T-helper 2 cell (primary cell): Measurements from ENCODE around the gene CPED1.
"Not testable (repeated sequence)": the region's sequence is repeated elsewhere in the genome, so short reads cannot be mapped to it uniquely, and the experiment has no call there.

Experiments used
- DNase-seq, 5 experiments: peaks; one replicate each; pipeline versions ENCODE4 v3.0.0 to v3.0.0-alpha.2; 2012 to 2022

Gene CPED1

DNA sequence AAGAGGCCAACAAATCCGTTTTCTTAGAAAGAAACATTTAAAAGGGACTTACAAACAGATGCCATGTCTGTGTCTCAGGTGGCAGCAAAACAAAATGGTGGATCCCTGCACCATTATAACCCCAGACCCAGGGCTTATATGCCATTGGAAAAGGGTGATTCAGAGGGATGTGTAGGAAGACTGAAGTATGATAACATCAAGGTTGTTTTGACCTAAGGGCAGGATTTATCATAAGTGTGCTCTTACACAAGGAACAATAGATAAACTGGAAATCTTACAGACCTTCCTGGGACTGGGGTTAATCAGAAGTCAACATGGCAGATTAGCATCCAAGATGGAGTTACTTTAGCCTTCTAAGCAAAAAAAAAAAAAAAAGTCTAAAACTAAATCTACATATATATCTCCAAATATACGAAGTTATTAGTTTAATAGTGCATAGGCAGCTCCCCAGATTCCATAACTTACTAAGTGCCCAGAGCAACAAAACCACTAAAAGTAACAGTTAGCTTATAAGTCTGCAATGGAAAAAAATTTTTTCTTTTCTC lies 306.0 kb downstream of the CPED1 start:
- DNase-seq, result no peak

DNA sequence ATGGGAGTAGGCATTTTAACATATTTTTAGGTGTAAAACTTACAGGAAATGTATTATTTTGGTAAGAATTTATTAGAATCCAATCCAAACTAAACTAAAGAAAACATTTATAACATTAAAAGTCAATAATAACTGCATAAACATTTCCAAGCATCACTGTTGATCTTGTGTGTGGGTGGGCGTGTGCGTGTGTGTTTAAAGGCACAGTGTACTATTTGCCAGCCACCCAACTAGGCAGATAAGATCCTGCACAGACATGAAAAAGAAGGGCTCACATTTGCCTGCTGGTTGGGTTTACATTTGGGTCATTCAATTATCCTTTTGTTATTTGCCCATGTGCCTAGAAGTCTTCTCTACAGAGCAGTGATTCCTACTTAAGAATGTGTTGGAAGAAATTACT lies 309.3 kb downstream of the CPED1 start:
- no peak for DNase-seq

DNA sequence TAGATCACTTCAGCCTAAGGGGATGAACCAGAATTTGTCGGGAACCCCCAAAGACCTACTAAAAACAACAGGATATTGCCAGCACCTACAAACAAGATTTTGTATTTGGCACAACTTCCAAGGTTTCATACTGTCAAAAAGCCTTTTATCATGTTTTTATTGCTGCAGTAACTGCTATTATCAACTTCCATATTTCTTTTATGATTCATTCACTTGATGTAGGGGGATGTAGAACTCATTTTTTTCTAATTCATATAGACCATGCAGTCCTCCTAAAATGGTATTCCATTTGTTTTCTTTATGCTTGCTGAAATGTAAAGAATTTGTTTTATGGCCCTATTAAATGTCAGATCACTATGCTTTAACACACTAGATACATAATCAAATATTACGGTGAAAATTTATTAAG lies 310.3 kb downstream of the CPED1 start:
- no peak for DNase-seq

DNA sequence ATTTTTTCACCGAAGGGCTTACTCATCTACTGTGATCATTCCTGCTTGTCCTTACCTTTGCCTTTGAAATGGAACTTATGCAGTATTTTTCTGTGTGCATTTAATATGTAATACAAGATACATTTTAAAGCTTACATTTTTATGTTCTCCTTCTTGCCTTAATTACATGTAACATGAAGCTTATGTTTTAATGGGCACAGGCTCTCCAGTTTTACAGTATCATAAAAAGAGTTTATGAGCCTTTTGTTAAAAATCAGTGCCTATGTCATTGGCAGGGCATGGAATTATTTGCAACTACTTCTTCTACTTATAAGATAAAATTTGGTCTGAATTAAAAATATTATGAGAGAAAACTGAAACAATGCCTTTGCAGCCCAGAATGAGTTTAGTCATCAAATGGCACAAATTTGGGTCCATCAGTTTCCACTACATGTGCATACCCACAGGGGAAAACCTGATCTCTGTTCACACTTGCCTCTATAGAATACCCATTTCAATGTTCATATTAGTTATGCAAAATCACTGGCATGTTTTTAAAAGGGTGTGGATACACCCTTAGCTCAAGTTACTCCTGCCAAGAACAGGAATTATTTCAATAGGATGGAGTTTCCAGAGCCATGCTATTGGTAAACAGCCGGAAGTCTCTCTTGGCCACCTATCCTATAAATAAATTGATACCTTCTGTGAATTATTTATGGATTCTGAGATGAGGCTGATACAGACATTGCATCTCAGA lies 312.3 kb downstream of the CPED1 start:
- DNase-seq, result no peak

DNA sequence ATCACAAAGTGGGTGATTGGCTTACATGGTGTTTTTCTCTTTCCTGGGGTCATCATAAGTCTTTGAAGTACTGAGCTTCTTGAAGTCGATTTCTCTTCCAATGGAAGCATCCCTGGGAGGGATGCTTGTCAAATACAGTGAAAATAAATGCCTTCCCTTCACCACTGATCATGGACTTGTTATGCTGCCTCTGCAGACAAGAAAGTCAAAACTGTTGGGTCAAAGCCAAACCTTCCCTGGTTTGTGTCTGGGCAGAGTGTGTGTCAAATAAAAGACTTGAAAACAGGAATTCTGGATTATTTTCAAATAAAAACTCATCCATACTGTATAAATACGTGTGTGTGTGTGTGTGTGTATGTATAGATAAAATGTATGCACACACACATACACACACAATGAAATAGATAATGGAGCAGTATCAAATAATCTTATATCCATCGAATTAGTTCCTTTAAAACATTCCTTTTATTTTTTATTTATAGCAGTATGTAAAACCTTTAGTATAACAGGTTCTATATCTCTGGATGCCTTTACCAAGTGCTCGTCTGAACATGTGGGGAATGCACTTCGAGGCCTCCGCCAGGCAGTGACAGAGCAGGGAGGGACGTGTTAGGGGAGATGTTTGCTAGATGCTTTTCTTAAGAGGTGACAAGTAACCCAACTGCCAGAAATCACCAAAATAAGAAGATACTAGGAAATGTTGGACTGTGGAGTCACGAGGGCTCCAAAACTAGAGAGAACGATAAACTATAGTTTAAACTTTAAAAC lies 313.1 kb downstream of the CPED1 start:
- no peak for DNase-seq

DNA sequence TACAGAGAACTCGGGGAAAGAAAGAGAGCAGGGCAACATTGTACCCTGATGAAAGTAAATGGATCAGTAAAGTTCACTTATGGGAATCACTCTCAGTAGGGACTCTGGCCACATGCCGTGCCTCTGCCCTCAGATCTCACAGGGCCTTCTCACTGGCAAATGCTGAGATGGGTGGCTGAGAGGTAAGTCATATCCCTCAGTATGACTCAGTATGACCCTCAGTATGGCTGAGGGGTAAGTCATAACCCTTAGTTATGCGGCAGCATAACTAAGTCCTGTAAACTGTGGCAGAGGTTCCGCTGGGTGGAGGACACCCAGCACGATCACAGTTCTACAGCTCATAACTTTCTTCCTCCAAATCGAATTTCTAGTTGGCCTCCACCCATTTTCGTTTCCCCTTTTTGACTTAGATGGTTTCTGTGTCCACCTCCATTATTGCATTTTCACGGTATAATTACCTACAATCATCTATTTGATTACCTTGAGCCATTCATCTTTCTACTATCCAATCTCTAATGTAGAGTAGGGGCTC lies 313.8 kb downstream of the CPED1 start:
- DNase-seq, result no peak

DNA sequence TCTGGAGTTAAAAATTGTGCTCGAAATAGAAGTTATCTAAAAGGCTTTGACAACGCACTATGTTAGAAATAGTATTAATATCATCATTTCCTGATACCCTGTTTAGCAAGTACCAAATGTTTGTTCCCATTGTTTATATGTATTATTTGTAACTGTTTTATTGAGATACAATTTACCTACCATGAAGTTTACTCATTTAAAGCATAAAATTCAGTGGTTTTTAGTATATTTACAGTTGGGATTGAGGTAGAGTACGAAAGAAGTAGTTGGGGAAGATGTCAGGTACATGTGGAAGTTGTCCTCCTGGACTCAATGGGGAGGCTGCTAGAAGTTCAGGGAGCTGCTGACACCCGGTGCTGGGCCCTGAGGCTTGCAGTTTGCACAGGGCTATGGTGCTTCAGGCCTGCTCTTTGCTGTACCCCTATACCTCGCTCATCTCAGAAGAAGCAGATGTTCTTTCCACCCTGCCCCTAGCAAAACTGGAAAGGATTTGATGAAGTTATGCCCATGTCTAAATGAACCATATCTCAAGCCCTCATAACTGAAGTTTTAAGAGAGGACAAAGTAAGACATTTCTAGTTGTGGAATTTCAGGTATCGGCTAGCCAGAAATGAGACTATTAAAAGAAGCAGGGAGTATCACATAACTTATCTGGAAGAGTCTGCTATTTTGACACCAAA lies 315.1 kb downstream of the CPED1 start:
- DNase-seq, result no peak

DNA sequence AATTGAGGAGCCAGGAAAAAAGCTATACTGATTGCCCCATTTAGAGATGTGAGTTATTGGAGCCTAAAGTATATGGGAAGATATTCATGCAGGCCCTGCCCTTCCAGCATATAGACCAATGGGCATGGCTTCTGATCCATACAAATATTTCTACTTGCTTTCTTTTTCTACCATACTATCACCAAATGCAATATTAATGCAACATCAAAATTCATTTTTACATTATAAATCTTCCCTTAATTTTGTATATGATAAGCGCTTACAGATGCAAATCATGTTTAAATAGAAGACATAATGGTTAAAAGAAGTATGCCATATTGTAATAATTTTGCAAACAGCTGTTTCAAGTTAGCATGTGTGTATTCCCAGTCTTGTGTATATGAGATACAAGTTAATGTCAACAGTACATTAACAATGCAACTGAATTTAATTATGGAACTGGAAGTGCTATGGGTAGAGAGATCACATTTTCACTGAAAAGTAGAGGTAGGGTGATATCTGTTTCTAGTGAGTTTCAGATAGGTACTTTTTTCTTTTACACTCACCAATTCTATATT lies 315.7 kb downstream of the CPED1 start:
- no peak for DNase-seq

DNA sequence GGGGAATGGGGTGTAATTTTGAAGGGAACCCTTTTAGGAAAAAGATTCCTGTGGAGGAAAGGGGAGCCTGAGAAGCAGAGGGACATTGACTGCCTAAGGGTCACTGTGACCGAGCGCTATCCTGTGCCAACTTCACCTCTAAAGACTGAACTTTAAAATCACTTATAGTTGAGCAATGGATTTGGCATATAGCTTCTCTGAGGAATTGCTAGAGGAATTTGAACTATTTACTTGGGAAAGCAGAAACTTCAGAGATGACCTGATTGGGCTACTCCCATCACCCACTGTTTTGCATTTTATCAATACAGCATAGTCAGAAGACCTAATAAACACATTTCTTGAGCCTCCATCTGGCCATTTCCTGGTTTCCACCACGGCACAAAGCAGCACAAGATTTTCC lies 316.6 kb downstream of the CPED1 start:
- no peak for DNase-seq

DNA sequence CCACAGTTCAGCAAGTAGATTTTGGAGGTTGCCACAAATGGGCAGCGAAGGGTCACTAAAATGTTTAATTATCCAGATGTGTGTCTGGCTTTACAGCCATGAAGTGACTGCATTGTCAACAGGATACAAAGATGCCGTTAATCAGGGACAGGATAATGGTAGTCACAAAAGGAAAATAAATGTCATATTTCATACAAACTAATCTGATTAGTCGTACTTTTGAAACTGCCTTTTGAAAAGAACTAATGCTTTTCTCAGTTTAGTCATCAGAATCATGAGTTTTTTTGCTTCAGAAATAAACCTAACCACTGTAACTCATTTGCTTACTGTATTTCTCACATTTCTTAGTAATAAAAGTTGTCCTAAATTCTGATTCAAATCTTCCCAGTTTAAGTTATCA lies 318.1 kb downstream of the CPED1 start:
- DNase-seq, result no peak

DNA sequence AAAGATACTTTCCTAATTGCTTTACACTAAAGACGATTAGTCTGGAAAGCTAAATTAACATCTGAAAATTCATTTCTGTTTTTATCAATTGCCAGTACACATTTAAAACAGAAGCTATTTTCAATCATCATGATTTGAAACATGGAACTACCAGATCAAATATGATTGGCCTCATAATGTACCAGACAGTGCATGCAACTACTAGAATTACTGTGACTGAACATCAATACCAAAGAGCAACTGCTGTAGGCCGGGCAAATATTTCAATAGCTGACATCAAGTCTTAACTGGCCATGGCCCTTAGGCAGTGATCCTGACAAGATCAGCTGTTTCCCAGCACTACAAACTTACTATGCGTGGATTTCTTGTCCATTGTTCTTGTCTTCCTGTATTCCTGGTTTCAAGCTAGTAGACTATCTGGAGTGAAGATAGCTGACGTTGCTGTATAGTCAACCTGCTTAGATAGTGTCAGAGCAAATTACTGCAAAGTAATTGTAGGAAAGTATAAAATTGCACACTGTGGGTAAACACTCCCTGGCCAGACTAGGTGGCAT lies 318.6 kb downstream of the CPED1 start:
- no peak for DNase-seq

DNA sequence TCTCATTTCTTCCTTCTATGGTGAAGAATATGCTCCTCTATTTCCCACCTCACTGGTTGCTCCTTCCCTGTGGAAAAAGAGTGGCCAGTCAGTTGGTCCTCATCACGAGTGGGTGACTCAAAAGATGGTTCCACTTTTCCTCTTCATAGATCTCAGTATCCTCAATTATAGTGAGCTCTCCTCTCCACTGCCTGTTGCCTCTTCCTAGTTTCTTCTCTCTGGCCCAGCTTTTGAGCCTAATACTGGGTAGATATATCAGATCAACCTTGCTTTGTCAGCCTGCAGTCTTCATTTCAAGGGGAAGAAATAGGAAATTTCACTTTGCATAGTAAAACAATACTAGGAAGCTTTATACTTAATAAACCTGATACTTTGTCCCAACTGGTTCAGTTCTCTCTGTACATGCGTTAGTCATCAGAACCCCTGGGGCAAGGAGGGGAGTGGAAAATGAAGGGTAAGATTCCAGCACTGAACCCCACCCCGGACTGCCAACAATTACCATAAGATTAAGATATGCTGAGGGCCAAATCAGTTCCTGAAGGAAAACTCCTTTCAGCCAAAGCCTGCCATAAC lies 324.8 kb downstream of the CPED1 start:
- no peak for DNase-seq

DNA sequence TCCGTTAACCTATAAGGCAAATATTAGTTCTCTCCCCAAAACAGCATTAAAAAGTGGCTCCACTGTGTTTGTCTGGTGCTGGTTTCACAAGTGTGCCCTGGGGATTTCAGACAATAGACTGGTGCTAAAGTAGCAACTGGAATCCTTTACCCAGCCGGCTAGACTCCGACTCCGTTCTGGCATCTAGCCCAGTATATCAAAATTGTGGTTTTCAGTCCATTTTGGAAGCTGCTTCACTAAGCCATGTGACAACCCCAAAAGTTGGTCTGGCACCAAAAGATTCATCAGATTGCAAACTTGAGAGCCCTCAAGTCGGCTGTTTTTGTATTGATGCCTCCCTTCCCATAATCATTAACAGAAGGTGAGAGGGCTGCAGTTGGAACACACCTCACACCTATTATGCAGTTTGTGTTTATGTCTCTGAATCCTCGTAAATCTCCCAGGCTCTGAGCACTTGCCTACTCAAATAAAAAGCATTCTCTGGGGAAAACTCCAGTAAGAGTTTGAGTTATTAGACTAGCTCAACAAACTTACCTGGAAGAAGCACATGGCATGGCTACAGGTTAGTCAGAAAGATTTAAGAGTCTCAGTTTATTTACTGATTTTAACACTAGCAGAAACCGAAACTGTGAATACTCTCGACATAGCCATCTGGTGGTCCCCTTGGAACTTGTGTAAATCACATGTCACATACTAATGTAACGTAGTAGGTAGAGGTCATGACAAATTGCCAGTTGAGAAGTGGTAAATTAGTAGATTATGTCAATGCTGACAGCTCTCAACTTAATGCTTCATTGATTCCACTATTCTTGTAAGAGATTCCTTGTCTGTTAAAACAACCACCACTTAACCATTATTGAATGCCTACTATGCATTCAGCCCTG lies 325.5 kb downstream of the CPED1 start:
- DNase-seq, result no peak

DNA sequence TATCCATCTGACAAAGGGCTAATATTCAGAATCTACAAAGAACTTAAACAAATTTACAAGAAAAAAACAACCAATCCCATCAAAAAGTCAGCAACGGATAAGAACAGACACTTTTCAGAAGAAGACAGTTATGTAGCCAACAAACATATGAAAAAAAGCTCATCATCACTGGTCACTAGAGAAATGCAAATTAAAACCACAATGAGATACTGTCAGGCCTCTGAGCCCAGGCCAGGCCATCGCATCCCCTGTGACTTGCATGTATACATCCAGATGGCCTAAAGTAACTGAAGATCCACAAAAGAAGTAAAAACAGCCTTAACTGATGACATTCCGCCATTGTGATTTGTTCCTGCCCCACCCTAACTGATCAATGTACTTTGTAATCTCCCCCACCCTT lies 326.7 kb downstream of the CPED1 start:
- DNase-seq, result not testable (repeated sequence)

DNA sequence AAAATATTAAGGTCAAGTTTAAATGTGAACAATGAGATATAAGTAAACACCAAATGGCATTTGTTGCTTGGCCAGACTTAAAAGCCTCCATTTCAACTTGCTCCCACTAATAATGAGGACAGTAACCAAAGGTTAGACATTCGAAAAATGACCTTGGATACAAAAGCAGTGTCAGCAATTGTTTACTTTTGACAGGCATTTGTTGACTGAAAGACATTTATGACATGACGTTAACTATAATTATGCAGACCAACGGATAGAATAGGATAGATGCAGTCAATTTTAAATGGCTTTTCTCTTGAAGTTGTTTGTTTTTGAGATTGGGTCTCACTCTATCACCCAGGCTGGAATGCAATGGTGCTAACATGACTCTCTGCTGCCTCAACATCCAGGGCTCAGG lies 333.9 kb downstream of the CPED1 start:
- no peak for DNase-seq

DNA sequence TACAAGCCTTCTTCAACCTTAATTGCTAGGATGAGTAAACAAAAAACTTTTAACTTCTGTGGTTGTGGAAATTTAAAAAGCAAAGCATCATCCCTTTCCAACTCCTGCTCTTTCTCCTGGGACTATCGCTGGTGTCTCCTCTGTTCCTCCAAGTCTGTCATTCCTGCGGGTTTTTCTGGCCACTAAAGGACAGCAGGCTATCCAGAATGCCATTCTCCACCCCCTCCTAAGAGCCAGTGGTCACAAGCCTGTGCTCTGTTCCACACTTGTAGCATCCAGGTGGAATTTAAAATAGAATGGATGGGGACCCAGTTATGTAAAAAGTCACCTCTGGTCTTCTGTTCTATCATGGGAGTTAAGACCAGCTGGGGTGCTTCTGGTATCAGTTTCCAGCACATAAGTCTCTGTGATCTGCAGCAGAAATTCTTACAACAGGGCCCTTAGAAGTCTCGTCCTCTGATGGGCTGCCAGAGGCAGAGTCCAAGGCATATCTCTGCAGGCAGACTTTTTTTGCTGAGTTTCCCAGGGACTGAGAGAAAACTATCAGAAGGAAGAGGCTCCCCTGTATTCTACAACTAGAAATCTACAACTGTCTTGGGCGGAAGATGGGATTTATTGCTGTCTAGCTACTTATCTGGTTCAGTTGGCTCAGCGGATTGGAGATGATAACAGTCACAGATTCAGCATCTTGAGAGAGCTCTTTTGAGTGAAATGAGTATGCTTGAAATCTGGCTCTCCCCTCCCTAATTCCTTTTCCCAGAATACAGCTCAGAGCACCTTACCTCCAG lies 335.2 kb downstream of the CPED1 start:
- no peak for DNase-seq

DNA sequence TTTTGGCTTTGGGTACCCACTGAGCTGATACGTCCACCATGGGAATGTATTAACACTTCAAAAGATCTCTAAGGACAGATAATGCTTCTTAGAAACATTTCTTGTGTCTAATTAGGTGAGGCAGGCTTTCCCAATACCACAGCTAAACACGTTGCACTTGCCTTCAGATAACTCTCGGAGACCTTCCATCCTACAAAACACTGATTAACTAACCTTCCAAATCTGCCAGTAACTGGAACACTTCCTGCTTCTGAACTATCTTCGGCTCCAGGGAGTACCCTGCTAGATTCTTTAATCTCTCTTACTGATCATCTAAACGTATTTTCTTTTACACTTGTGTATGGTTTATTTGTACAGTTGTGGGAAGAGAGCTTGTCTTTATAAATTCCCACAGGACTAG lies 339.2 kb downstream of the CPED1 start:
- DNase-seq, result no peak

DNA sequence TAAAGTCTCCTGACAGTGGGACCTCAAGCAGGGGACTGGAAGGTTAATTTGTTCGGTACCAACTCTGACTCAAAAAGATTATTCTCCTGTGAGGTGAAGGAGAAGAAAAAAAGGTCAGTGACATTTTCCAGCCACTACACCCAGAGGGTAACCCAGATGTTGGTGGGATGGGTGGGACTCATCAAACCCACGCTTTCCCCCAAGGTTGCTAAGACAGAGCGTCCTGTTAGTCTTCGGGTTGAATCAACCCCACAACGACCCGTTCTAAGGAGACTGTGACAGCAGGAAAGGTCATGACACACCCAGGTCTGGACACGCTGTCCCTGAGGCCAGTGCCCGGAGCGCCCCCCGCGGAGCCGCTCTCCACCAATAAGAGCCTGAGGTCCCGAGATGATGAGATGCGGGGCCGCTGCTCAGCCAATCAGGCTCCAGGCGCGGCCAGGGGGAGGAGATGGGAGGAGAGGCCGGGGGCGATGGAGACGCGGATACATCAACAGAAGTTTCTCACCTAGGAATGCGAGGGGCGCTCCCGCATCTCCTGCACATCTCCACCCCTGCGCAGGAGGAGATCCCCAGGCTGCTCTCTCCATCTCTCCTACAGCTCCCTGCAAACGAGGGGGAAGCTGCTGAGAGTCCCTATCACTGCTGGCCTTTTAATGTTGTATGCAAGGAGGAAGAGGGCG lies 340.1 kb downstream of the CPED1 start, which contains the start of gene WNT16:
WNT16 (plus strand) TSS at position 493 of the 683 bp plus-strand sequence. CDS start 293 bp downstream, outside the sequence.
- DNase-seq, result no peak
